Measurements from ENCODE around the gene PLEKHH2.

DNA sequence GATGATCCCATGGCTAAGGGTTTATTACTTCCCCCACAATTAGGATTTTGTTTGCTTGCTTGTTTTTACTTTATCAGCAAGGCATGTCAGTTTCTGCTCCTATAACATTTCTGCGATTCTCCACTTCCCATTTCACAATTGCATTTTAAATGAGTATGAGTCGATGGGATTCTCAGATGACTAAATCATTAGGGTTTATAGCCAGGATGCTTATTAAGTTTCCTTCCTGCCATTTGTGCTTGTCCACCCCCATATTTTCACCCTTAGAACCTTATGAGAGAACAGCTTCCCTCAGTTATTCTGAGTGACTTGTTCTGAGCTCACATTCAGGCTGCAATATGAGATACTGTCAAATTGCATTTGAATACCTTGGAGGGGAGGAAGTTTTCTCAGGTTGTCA is 77.1 kb downstream of the PLEKHH2 start:
- no peak for TF ChIP-seq EP300 (IDR thresholded peaks at IDR 0.05)
- TF ChIP-seq, protein P1, sequence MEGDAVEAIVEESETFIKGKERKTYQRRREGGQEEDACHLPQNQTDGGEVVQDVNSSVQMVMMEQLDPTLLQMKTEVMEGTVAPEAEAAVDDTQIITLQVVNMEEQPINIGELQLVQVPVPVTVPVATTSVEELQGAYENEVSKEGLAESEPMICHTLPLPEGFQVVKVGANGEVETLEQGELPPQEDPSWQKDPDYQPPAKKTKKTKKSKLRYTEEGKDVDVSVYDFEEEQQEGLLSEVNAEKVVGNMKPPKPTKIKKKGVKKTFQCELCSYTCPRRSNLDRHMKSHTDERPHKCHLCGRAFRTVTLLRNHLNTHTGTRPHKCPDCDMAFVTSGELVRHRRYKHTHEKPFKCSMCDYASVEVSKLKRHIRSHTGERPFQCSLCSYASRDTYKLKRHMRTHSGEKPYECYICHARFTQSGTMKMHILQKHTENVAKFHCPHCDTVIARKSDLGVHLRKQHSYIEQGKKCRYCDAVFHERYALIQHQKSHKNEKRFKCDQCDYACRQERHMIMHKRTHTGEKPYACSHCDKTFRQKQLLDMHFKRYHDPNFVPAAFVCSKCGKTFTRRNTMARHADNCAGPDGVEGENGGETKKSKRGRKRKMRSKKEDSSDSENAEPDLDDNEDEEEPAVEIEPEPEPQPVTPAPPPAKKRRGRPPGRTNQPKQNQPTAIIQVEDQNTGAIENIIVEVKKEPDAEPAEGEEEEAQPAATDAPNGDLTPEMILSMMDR (IDR thresholded peaks at IDR 0.05), result no peak
- TF ChIP-seq POLR2A (IDR thresholded peaks at IDR 0.05), result no peak
